ENCODE data around the gene CCNK.

CCNK gene

DNA sequence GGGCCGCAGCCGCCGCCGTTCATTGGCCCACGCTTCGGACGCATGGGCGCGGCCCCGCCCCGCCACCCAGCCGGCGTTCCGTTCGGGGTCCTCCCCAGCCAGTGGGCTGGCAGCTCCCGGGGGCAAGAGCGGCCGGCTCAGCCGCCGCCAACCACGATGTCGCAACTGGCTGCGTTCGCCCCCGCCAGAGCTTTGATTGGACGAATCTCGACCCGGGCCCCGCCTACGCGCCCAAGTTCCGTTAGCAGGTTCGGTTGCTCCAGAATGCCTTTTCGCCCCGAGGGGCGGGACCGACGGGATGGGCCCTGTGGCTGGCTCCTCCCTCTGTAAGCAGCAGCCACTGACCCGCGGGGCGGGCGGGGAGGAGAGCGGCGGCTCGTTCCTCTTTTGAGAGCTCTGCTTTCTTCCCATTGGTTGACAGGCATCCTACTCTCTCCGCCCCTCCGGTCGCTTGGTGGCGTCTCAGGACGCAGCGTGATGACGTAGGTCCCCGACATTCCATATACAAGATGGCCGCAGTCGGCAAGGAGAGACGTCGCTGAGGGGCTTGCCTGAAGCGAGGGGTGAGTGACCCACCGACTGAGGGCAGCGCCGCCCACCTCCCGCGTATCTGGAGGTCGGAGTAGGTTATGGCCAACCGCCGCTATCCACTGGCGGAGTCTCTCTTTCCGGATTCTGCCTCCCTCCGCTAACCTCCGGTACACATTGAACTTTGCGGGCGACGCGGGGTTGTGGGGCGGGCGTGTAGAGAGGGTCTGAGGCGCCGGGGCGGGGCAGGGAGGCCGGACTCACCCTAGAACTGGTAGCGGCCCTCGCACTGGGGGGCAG, at the start of gene CCNK:
Gene CCNK (plus strand): TSS at position 493 of the 828 bp plus-strand sequence. CDS start 11,269 bp downstream, outside the sequence.
- TF ChIP-seq, protein P1, sequence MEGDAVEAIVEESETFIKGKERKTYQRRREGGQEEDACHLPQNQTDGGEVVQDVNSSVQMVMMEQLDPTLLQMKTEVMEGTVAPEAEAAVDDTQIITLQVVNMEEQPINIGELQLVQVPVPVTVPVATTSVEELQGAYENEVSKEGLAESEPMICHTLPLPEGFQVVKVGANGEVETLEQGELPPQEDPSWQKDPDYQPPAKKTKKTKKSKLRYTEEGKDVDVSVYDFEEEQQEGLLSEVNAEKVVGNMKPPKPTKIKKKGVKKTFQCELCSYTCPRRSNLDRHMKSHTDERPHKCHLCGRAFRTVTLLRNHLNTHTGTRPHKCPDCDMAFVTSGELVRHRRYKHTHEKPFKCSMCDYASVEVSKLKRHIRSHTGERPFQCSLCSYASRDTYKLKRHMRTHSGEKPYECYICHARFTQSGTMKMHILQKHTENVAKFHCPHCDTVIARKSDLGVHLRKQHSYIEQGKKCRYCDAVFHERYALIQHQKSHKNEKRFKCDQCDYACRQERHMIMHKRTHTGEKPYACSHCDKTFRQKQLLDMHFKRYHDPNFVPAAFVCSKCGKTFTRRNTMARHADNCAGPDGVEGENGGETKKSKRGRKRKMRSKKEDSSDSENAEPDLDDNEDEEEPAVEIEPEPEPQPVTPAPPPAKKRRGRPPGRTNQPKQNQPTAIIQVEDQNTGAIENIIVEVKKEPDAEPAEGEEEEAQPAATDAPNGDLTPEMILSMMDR (IDR thresholded peaks at IDR 0.05) = no peak
- H3K27ac ChIP-seq = peak within 1 kb of the TSS; percentile 86
- no peaks in the 10 kb centered on the region for H3K9me3 ChIP-seq (ENCODE audit: control insufficient read depth, low read length)
- no peaks in the 10 kb centered on the region for H3K27me3 ChIP-seq (ENCODE audit: control insufficient read depth, insufficient read depth, low read length)
- no peaks in the 10 kb centered on the region for H3K36me3 ChIP-seq (ENCODE audit: control insufficient read depth, insufficient read depth, low read length)
- peaks cover 50% of the 10 kb centered on the region for H3K79me2 ChIP-seq
- peak within 1 kb of the TSS; percentile 75 for H3K9ac ChIP-seq
- peak within 1 kb of the TSS; percentile 90 for H3K4me2 ChIP-seq (ENCODE audit: low read length)
- peaks cover 6% of the 10 kb centered on the region for H3K4me1 ChIP-seq
- peak within 1 kb of the TSS; percentile 96 for H3K4me3 ChIP-seq (ENCODE audit: low read depth, low read length)
- peak within 1 kb of the TSS; percentile 96 for H2AFZ ChIP-seq

DNA sequence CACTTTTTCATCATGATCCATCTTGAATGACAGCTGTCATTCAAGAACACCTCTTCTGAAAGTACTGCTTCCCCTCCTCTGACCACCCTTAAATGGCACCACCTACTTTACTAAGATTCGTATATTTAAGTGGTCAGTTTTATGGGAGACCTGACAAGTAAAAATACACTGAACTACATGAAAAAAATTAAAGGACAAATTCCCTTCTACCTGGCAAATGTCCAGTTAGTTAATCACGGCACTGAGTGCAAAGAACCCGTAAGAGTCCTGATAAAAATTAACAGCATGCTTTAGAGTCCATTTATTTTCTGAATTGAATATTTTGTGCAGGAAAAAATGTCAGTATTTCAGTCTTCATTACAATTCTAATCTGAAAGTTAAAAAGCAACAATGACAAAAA, 49.2 kb upstream of the CCNK start:
- TF ChIP-seq, protein P1 (IDR thresholded peaks at IDR 0.05) = no peak
- Histone ChIP-seq H3K79me2 (peaks cover 32% of the 10 kb centered on the region), H3K27ac (no peak overlapping the region), H3K9me3 (ENCODE audit: control insufficient read depth, low read length) (no peaks in the 10 kb centered on the region), H3K36me3 (ENCODE audit: control insufficient read depth, insufficient read depth, low read length) (no peaks in the 10 kb centered on the region), H3K9ac (no peak overlapping the region), H3K4me2 (ENCODE audit: low read length) (no peak overlapping the region), H3K27me3 (ENCODE audit: control insufficient read depth, insufficient read depth, low read length) (no peaks in the 10 kb centered on the region), H3K4me3 (ENCODE audit: low read depth, low read length) (no peak overlapping the region), H2AFZ (no peak overlapping the region), H3K4me1 (peaks cover 3% of the 10 kb centered on the region)

DNA sequence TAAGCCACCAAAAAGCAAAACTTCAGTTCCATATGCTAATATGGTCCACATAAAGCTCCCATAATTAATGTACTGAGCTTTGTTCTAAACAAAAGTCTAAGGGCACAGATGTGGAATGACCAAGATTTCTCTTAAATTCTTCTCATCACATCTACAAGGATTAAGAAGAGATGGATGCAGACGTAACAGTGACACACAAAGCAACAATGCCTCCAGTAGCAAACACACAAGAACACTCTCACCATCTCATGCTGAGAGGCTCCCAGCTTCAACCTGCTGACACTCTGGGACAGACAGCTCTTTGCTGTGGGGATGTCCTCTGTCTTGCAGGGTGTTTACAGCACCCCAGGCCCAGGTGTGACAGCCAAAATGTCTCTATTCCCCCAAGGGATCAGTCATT, 48.7 kb upstream of the CCNK start:
- no peak overlapping the region for H3K27ac ChIP-seq
- H3K9me3 ChIP-seq (ENCODE audit: control insufficient read depth, low read length) = no peaks in the 10 kb centered on the region
- H3K27me3 ChIP-seq (ENCODE audit: control insufficient read depth, insufficient read depth, low read length) = no peaks in the 10 kb centered on the region
- H3K4me2 ChIP-seq (ENCODE audit: low read length) = no peak overlapping the region
- TF ChIP-seq, protein P1 (IDR thresholded peaks at IDR 0.05) = no peak
- H3K36me3 ChIP-seq (ENCODE audit: control insufficient read depth, insufficient read depth, low read length) = no peaks in the 10 kb centered on the region
- H3K4me3 ChIP-seq (ENCODE audit: low read depth, low read length) = no peak overlapping the region
- H3K4me1 ChIP-seq = peaks cover 3% of the 10 kb centered on the region
- no peak overlapping the region for H3K9ac ChIP-seq
- H2AFZ ChIP-seq = no peak overlapping the region
- peaks cover 32% of the 10 kb centered on the region for H3K79me2 ChIP-seq

DNA sequence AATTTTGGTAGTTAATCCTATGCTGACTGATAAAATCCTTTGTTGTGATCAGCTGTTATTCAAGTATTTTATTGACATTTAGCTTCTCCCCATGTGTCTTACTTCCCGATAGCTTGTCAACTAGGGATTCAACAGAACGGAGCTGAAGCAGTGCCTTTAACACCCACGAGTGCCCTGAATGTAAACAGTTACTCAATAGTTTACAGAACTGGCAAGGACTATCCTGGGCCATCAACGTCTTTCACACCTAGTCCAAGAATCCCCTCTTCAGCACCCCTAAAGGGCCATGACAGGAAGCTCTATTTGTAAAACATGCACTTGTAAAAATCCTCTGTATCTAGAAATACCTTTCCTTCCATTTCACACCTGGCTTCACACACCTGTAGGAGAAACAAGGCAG, 45.9 kb upstream of the CCNK start:
- Histone ChIP-seq H3K27ac (no peak overlapping the region), H3K27me3 (ENCODE audit: control insufficient read depth, insufficient read depth, low read length) (no peaks in the 10 kb centered on the region), H3K9ac (no peak overlapping the region), H3K4me2 (ENCODE audit: low read length) (no peak overlapping the region), H2AFZ (no peak overlapping the region), H3K4me1 (peaks cover 3% of the 10 kb centered on the region), H3K79me2 (peaks cover 28% of the 10 kb centered on the region), H3K9me3 (ENCODE audit: control insufficient read depth, low read length) (no peaks in the 10 kb centered on the region), H3K4me3 (ENCODE audit: low read depth, low read length) (no peak overlapping the region), H3K36me3 (ENCODE audit: control insufficient read depth, insufficient read depth, low read length) (no peaks in the 10 kb centered on the region)
- TF ChIP-seq, protein P1 (IDR thresholded peaks at IDR 0.05) = no peak
